ENCODE data around the gene GATA3. TPM values are rescaled to one million over a fixed set of nuclear protein-coding genes. Genes with fewer than 3 reads are reported as not detected.

The GATA3 gene
- total RNA-seq, 3 donors from 2014 or later = 0.48 to 36.4 (median 28.2) TPM

- no peaks in the 10 kb centered on the region for H3K4me1 ChIP-seq
- H3K27me3 ChIP-seq = no peaks in the 10 kb centered on the region
- no peak for TF ChIP-seq CTCF (IDR thresholded peaks at IDR 0.05)
- TF ChIP-seq POLR2AphosphoS5 (IDR thresholded peaks at IDR 0.05) = no peak
- no peak overlapping the region for H3K4me3 ChIP-seq
- H3K36me3 ChIP-seq = no peaks in the 10 kb centered on the region
- DNase-seq (ENCODE audit: low spot score in 2 of 2) = no peak
- intact Hi-C loops (cut with DNase I; ENCODE audit: low total_unique reads) = no loop called here
- H3K27ac ChIP-seq = no peak overlapping the region
- no peaks in the 10 kb centered on the region for H3K9me3 ChIP-seq
Measured at GRCh38 chr10:8074881-8075280, 20.4 kb downstream of the GATA3 start.

GRCh38 chr10:8075282-8076260 lies 21.1 kb downstream of the GATA3 start:
- DNase-seq (ENCODE audit: low spot score in 2 of 2) = no peak
- Histone ChIP-seq H3K4me3 (no peak overlapping the region), H3K36me3 (no peaks in the 10 kb centered on the region), H3K9me3 (no peaks in the 10 kb centered on the region), H3K27ac (no peak overlapping the region), H3K27me3 (no peaks in the 10 kb centered on the region), H3K4me1 (no peaks in the 10 kb centered on the region)
- intact Hi-C loops (cut with DNase I; ENCODE audit: low total_unique reads) = no loop called here
- TF ChIP-seq CTCF (IDR thresholded peaks at IDR 0.05) (no peak), POLR2AphosphoS5 (IDR thresholded peaks at IDR 0.05) (no peak), POLR2A (IDR thresholded peaks at IDR 0.05) (no peak)

DNA sequence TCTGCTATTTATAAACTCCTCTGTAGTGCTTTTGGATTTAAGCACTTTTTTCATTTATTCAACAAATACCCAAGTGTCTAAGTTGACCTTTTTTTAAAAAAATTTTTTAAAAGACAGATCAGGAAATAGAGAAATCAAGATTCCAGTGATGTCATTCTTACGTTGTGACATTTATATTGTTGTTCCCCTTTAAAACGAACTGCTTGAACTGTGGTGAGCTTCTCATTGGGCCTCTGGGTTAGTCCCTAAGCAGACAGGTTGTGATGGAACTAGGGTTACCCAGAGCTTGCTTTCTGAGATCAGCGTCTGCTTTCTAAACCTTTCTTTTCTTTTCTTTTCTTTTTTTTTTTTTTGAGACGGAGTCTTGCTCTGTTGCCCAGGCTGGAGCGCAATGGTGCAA lies 22.4 kb downstream of the GATA3 start:
- H3K36me3 ChIP-seq = no peaks in the 10 kb centered on the region
- no peaks in the 10 kb centered on the region for H3K4me1 ChIP-seq
- no peak overlapping the region for H3K27ac ChIP-seq
- TF ChIP-seq CTCF (IDR thresholded peaks at IDR 0.05) = no peak
- no peak for TF ChIP-seq POLR2A (IDR thresholded peaks at IDR 0.05)
- TF ChIP-seq POLR2AphosphoS5 (IDR thresholded peaks at IDR 0.05) = no peak
- DNase-seq (ENCODE audit: low spot score in 2 of 2) = no peak
- H3K9me3 ChIP-seq = no peaks in the 10 kb centered on the region
- H3K4me3 ChIP-seq = no peak overlapping the region
- no peaks in the 10 kb centered on the region for H3K27me3 ChIP-seq
- intact Hi-C loops (cut with DNase I; ENCODE audit: low total_unique reads) = no loop called here

- Histone ChIP-seq H3K4me1 (no peaks in the 10 kb centered on the region), H3K9me3 (no peaks in the 10 kb centered on the region), H3K4me3 (no peak overlapping the region), H3K27ac (no peak overlapping the region), H3K27me3 (no peaks in the 10 kb centered on the region), H3K36me3 (no peaks in the 10 kb centered on the region)
- intact Hi-C loops (cut with DNase I; ENCODE audit: low total_unique reads) = no loop called here
- TF ChIP-seq POLR2AphosphoS5 (IDR thresholded peaks at IDR 0.05) (no peak), POLR2A (IDR thresholded peaks at IDR 0.05) (no peak), CTCF (IDR thresholded peaks at IDR 0.05) (no peak)
- DNase-seq (ENCODE audit: low spot score in 2 of 2) = no peak
Measured at GRCh38 chr10:8078027-8078426, 23.5 kb downstream of the GATA3 start.

DNA sequence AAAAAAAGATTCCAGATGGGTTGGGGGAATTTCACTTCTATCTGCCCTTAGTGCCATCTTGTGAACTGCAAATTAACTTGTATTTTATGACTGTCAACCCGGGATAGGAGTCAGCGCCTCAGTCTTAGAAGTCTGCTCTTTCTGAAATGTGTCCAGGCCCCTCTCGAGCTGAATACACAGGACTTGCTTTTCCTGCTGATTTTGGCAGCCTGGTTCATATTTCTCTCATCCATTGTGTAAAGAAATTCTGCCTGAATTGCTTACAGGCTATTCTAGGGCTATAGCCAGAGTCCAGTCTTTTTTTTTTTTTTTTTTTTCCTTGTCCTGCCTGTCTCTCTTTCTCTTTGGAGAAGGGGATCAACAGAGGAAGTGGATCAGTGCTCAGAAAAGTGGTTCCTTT lies 24.6 kb downstream of the GATA3 start:
- no peak for DNase-seq (ENCODE audit: low spot score in 2 of 2)
- no peak overlapping the region for H3K27ac ChIP-seq
- intact Hi-C loops (cut with DNase I; ENCODE audit: low total_unique reads) = no loop called here
- no peaks in the 10 kb centered on the region for H3K36me3 ChIP-seq
- no peaks in the 10 kb centered on the region for H3K9me3 ChIP-seq
- H3K4me1 ChIP-seq = no peaks in the 10 kb centered on the region
- H3K4me3 ChIP-seq = no peak overlapping the region
- H3K27me3 ChIP-seq = no peaks in the 10 kb centered on the region
- TF ChIP-seq POLR2AphosphoS5 (IDR thresholded peaks at IDR 0.05) (no peak), CTCF (IDR thresholded peaks at IDR 0.05) (no peak), POLR2A (IDR thresholded peaks at IDR 0.05) (no peak)

All from breast epithelium (tissue), 4 donors.